D721Med (cell line): ENCODE data around the gene DNAJC16.

Source experiments
- DNase-seq: peaks from one replicate; pipeline ENCODE4 v3.0.0; 2011; ENCODE audit warnings: low spot score; ENCODE audit not compliant: insufficient read length
- FAIRE-seq: peaks from 2 replicates; lab custom pipeline; 2011; peaks lifted over from hg19 to GRCh38; lab: Jason Lieb, UNC
- TF ChIP-seq, protein P1 (sequence below): IDR thresholded peaks from 2 replicates; pipeline ENCODE4 v1.5.1; 2012; ENCODE audit warnings: mild to moderate bottlenecking, control low read depth; ENCODE audit not compliant: insufficient read depth; ENCODE audit errors: missing control alignments

DNAJC16 gene

GRCh38 chr1:15568387-15569073 lies 41.9 kb downstream of the DNAJC16 start:
- TF ChIP-seq, protein P1, sequence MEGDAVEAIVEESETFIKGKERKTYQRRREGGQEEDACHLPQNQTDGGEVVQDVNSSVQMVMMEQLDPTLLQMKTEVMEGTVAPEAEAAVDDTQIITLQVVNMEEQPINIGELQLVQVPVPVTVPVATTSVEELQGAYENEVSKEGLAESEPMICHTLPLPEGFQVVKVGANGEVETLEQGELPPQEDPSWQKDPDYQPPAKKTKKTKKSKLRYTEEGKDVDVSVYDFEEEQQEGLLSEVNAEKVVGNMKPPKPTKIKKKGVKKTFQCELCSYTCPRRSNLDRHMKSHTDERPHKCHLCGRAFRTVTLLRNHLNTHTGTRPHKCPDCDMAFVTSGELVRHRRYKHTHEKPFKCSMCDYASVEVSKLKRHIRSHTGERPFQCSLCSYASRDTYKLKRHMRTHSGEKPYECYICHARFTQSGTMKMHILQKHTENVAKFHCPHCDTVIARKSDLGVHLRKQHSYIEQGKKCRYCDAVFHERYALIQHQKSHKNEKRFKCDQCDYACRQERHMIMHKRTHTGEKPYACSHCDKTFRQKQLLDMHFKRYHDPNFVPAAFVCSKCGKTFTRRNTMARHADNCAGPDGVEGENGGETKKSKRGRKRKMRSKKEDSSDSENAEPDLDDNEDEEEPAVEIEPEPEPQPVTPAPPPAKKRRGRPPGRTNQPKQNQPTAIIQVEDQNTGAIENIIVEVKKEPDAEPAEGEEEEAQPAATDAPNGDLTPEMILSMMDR: no peak
- FAIRE-seq (no peak), DNase-seq (no peak)

- FAIRE-seq: no peak
- no peak for DNase-seq
- TF ChIP-seq, protein P1: no peak
These were observed 44.2 kb downstream of the DNAJC16 start for GRCh38 chr1:15570861-15571260.

- TF ChIP-seq, protein P1: no peak
- FAIRE-seq (no peak), DNase-seq (no peak)
These were observed 44.6 kb downstream of the DNAJC16 start for GRCh38 chr1:15571266-15571665.

GRCh38 chr1:15573477-15573876 lies 46.8 kb downstream of the DNAJC16 start:
- no peak for DNase-seq
- no peak for FAIRE-seq
- TF ChIP-seq, protein P1: no peak

- FAIRE-seq: no peak
- TF ChIP-seq, protein P1: no peak
- DNase-seq: no peak
These were observed 48.1 kb downstream of the DNAJC16 start for GRCh38 chr1:15574741-15575140.

- FAIRE-seq (no peak), DNase-seq (no peak)
- TF ChIP-seq, protein P1: no peak
These were observed 49.0 kb downstream of the DNAJC16 start for GRCh38 chr1:15575549-15576150.

DNA sequence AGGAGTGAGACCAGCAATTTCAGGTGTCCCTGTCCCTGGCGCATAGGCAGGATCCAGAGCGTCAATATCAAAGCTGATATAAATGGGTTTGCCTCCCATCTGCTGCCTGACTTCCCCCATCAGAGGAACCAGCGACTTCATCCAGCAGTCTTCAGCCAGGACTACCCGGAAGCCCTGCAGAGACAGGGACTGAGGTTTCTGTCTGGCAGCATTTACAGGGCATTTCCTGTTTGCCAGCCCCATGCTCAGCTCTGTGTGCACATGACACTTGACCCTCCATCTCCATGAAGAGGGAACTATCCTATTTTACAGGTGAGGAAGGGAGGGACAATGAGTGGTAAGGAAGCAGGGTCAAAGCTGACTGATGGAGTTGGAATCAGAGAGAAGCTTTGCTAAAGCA lies 51.0 kb downstream of the DNAJC16 start:
- DNase-seq (no peak), FAIRE-seq (no peak)
- TF ChIP-seq, protein P1: no peak
